Loucy (cell line): ENCODE results near the gene PRRC2C.

Experiments used
- H2AFZ ChIP-seq: fragments of 200-600 bp; sonication (generic); 2 replicates; pipeline ENCODE4 v1.6.0; 2016; ENCODE audit warnings: antibody characterized with exemption, mild to moderate bottlenecking, low read length, moderate library complexity
- H3F3A ChIP-seq: fragments of 200-600 bp; 2 replicates; pipeline ENCODE4 v1.6.0; 2016; ENCODE audit warnings: antibody characterized with exemption, low read depth, mild to moderate bottlenecking
- H3K27me3 ChIP-seq: fragments of 200-600 bp; sonication (generic); 2 replicates; pipeline ENCODE4 v1.6.1; 2014; ENCODE audit warnings: low read length, mild to moderate bottlenecking; ENCODE audit not compliant: insufficient read depth, poor library complexity, severe bottlenecking
- H3K36me3 ChIP-seq: fragments of 200-600 bp; sonication (generic); 2 replicates; pipeline ENCODE4 v1.6.1; 2016; ENCODE audit warnings: low read length; ENCODE audit not compliant: insufficient read depth
- H3K4me1 ChIP-seq: fragments of 200-600 bp; sonication (generic); 2 replicates; pipeline ENCODE4 v1.5.1; 2014; ENCODE audit warnings: low read length, mild to moderate bottlenecking; ENCODE audit not compliant: insufficient read depth, poor library complexity, severe bottlenecking
- H3K4me2 ChIP-seq: fragments of 200-600 bp; sonication (generic); 2 replicates; pipeline ENCODE4 v1.6.0; 2014; ENCODE audit warnings: antibody characterized with exemption, low read length, low read depth, mild to moderate bottlenecking; ENCODE audit not compliant: poor library complexity, severe bottlenecking
- H3K4me3 ChIP-seq: fragments of 200-600 bp; sonication (generic); 2 replicates; pipeline ENCODE4 v1.5.1; 2014; ENCODE audit warnings: low read length, mild to moderate bottlenecking, mixed read lengths; ENCODE audit not compliant: poor library complexity, severe bottlenecking
- H3K79me2 ChIP-seq: fragments of 200-600 bp; sonication (generic); 2 replicates; pipeline ENCODE4 v1.6.1; 2014; ENCODE audit warnings: low read length; ENCODE audit not compliant: insufficient read depth
- H3K9ac ChIP-seq: fragments of 200-600 bp; sonication (generic); 2 replicates; pipeline ENCODE4 v1.6.0; 2014; ENCODE audit warnings: mild to moderate bottlenecking, low read depth, low read length, moderate library complexity; ENCODE audit not compliant: poor library complexity, severe bottlenecking
- H3K9me2 ChIP-seq: fragments of 200-600 bp; sonication (generic); replicated peaks from 2 replicates; pipeline ENCODE4 v1.6.1; 2016; ENCODE audit warnings: low read depth, low read length, mixed read lengths
- H3K9me3 ChIP-seq: fragments of 200-600 bp; sonication (generic); 2 replicates; pipeline ENCODE4 v1.6.1; 2014; ENCODE audit warnings: mild to moderate bottlenecking, antibody characterized with exemption, low read length, low read depth; ENCODE audit not compliant: insufficient read depth
- H4K20me1 ChIP-seq: fragments of 200-600 bp; sonication (generic); 2 replicates; pipeline ENCODE4 v1.6.0; 2014; ENCODE audit warnings: antibody characterized with exemption, low read length, mild to moderate bottlenecking; ENCODE audit not compliant: insufficient read depth, poor library complexity, severe bottlenecking
- CTCF ChIP-seq: fragments of 200-600 bp; sonication (generic); conservative IDR thresholded peaks from 2 replicates; pipeline ENCODE4 v1.5.1; 2014; ENCODE audit warnings: mild to moderate bottlenecking, antibody characterized with exemption, low read length
- EZH2phosphoT487 ChIP-seq: fragments of 200-600 bp; IDR thresholded peaks from 2 replicates; pipeline ENCODE4 v1.6.1; 2018; ENCODE audit warnings: antibody characterized with exemption, mild to moderate bottlenecking, moderate library complexity, borderline replicate concordance

Gene PRRC2C

GRCh38 chr1:171628225-171628624, 142.9 kb downstream of the PRRC2C start:
- no peaks in the 10 kb centered on the region for H4K20me1 ChIP-seq
- no peaks in the 10 kb centered on the region for H3K9me2 ChIP-seq
- H3F3A ChIP-seq, result no peaks in the 10 kb centered on the region
- no peak overlapping the region for H3K9ac ChIP-seq
- H3K79me2 ChIP-seq, result no peaks in the 10 kb centered on the region
- TF ChIP-seq CTCF, result no peak
- TF ChIP-seq EZH2phosphoT487, result no peak
- H3K36me3 ChIP-seq, result no peaks in the 10 kb centered on the region
- no peaks in the 10 kb centered on the region for H3K4me1 ChIP-seq
- no peak overlapping the region for H3K4me3 ChIP-seq
- no peaks in the 10 kb centered on the region for H3K9me3 ChIP-seq
- H3K27me3 ChIP-seq, result no peaks in the 10 kb centered on the region
- H2AFZ ChIP-seq, result no peak overlapping the region
- H3K4me2 ChIP-seq, result no peak overlapping the region

GRCh38 chr1:171635661-171636060, 150.3 kb downstream of the PRRC2C start:
- no peaks in the 10 kb centered on the region for H3K27me3 ChIP-seq
- no peak overlapping the region for H3K4me3 ChIP-seq
- H3K79me2 ChIP-seq, result no peaks in the 10 kb centered on the region
- H3K4me1 ChIP-seq, result no peaks in the 10 kb centered on the region
- H3F3A ChIP-seq, result no peaks in the 10 kb centered on the region
- no peak overlapping the region for H2AFZ ChIP-seq
- H3K9me2 ChIP-seq, result no peaks in the 10 kb centered on the region
- H3K36me3 ChIP-seq, result no peaks in the 10 kb centered on the region
- no peaks in the 10 kb centered on the region for H4K20me1 ChIP-seq
- no peak overlapping the region for H3K9ac ChIP-seq
- no peaks in the 10 kb centered on the region for H3K9me3 ChIP-seq
- H3K4me2 ChIP-seq, result no peak overlapping the region
- TF ChIP-seq EZH2phosphoT487, result no peak
- TF ChIP-seq CTCF, result no peak

GRCh38 chr1:171636141-171636540, 150.8 kb downstream of the PRRC2C start:
- Histone ChIP-seq H3K9me2 (no peaks in the 10 kb centered on the region), H3K36me3 (no peaks in the 10 kb centered on the region), H2AFZ (no peak overlapping the region), H3K27me3 (no peaks in the 10 kb centered on the region), H3K4me3 (no peak overlapping the region), H3F3A (no peaks in the 10 kb centered on the region), H3K9me3 (no peaks in the 10 kb centered on the region), H4K20me1 (no peaks in the 10 kb centered on the region), H3K79me2 (no peaks in the 10 kb centered on the region), H3K4me1 (no peaks in the 10 kb centered on the region), H3K9ac (no peak overlapping the region), H3K4me2 (no peak overlapping the region)
- no peak for TF ChIP-seq CTCF
- no peak for TF ChIP-seq EZH2phosphoT487
